BE2C (cell line): ENCODE results near the gene SLC9C1.

Source experiments
- DNase-seq: peaks from one replicate; pipeline ENCODE4 v3.0.0-alpha.2; 2020
- H3K27me3 ChIP-seq: fragments of 250-450 bp; sonication (Bioruptor Pico); 2 replicates; pipeline ENCODE4 v1.5.1; 2020; ENCODE audit warnings: mild to moderate bottlenecking
- H3K36me3 ChIP-seq: fragments of 250-450 bp; sonication (Bioruptor Pico); 2 replicates; pipeline ENCODE4 v1.5.1; 2020; ENCODE audit warnings: mild to moderate bottlenecking
- H3K4me1 ChIP-seq: fragments of 250-450 bp; sonication (Bioruptor Pico); 2 replicates; pipeline ENCODE4 v1.5.1; 2020
- H3K4me3 ChIP-seq: 2 replicates; pipeline ENCODE4 v1.5.1; 2011; ENCODE audit warnings: low read depth, low read length
- H3K9me3 ChIP-seq: fragments of 250-450 bp; sonication (Bioruptor Pico); 2 replicates; pipeline ENCODE4 v1.5.1; 2020
- CTCF ChIP-seq: IDR thresholded peaks from 2 replicates; pipeline ENCODE4 v1.5.1; 2012; ENCODE audit warnings: mild to moderate bottlenecking, low read depth, low read length

SLC9C1 gene

GRCh38 chr3:112095731-112096130 is 198.3 kb downstream of the SLC9C1 start:
- H3K9me3 ChIP-seq: no peaks in the 10 kb centered on the region
- no peak for TF ChIP-seq CTCF

DNA sequence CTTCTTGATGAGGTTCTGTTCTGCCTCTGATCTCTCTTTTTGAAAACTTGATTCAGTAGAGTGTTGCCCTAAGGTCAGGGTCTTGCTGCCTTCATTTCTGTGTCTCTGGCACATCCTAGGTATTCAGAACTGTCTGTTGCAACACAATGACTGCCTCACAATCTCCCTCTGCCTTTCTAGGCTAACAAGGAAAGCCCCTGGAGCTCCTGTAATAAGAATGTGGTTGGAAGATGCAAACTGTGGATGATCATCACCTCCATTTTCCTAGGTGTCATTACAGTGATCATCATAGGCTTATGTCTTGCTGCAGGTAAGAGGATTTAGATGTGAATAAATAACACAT is 200.9 kb downstream of the SLC9C1 start:
- Histone ChIP-seq H3K36me3 (no peaks in the 10 kb centered on the region), H3K27me3 (no peaks in the 10 kb centered on the region), H3K4me3 (no peak overlapping the region), H3K4me1 (no peaks in the 10 kb centered on the region), H3K9me3 (no peaks in the 10 kb centered on the region)
- TF ChIP-seq CTCF: no peak
- DNase-seq: no peak

More at GRCh38 chr3:112095731-112096130, 198.3 kb downstream of the SLC9C1 start:
- no peak for DNase-seq
- Histone ChIP-seq H3K4me3 (no peak overlapping the region), H3K4me1 (no peaks in the 10 kb centered on the region), H3K27me3 (no peaks in the 10 kb centered on the region), H3K36me3 (no peaks in the 10 kb centered on the region)

DNA sequence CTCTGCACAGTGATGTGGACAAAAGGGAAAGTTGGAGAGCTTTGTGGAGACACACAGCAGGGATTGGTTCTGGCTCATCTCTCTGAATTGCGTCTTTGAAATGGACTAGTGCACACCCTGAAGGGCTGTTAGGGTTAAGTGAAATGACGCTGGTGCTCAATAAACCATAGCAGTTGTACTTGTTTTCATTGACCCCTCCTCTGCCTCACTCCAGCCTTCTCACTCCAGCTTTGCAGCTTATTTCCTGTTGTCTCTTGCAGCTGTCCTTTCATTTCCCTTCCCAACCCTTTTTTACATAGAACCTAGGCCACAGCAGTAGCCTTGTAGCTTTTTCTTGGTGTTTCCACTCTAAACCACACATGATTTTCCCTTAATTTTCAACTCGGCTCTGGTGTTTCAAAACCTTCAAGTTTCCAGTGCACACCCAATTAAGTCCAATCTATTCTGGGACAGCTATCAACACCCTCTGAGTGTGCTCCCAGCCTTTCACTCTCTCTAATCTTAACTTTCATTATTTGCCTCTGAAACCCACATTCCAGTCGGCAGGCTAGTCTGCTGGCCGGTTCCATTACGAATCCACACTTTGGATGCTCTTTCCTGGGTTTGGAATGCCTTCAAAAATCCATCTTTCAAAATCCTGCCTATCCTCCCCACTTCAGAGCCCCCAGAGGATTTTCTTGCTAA is 201.4 kb downstream of the SLC9C1 start:
- Histone ChIP-seq H3K36me3 (no peaks in the 10 kb centered on the region), H3K4me3 (no peak overlapping the region), H3K27me3 (no peaks in the 10 kb centered on the region), H3K4me1 (no peaks in the 10 kb centered on the region), H3K9me3 (no peaks in the 10 kb centered on the region)
- DNase-seq: no peak
- TF ChIP-seq CTCF: no peak

GRCh38 chr3:112090887-112091586 is 203.0 kb downstream of the SLC9C1 start:
- no peaks in the 10 kb centered on the region for H3K4me1 ChIP-seq
- H3K27me3 ChIP-seq: no peaks in the 10 kb centered on the region
- no peak for DNase-seq
- no peaks in the 10 kb centered on the region for H3K9me3 ChIP-seq
- no peaks in the 10 kb centered on the region for H3K36me3 ChIP-seq
- TF ChIP-seq CTCF: no peak
- no peak overlapping the region for H3K4me3 ChIP-seq
